ENCODE measurements around the gene EPC2.
"Not testable (repeated sequence)": the region's sequence is repeated elsewhere in the genome, so short reads cannot be mapped to it uniquely, and the experiment has no call there.

Gene EPC2

DNA sequence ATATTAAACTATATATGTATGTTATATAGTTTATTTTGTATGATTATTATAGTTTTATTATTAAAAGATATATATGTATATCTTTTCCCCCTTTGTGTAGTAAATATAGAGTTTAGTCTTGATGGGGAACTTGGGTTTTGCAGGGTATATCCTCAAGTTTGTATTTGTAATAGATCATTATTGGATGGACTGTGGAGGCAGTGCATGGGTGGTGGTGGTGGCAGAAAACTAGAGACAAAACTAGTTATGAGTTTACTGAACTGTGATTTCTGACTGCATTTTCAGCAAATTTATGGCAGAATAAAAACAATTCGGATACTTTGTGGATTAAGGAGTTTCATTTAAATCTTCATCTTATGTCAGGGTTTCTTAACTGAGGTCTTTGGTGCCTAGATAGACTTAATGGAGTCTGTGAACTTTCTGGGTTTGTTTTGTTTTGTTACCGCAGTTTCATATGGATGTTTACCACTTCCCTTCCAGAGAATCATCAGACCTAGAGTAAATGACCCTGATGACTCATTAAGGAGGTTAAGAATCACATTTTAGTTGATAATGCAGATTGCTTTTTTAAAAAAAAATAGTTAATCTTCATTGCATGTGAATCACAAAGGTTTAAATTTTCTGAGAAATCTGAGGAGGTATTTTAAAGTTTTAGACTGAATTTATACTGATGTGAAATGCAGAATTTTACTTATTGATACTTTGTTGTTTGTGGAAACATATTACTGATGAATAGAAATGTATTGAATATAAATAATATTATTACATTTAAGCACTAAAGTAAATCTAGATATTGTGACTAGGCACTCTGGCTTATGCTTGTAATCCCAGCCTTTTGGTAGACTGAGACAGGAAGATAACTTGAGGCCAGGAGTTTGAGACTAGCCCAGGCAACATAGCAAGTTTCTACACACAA, 14.5 kb downstream of the EPC2 start:
- DNase-seq (ENCODE audit: low read depth): peak; percentile 70
- TF ChIP-seq, protein P1, sequence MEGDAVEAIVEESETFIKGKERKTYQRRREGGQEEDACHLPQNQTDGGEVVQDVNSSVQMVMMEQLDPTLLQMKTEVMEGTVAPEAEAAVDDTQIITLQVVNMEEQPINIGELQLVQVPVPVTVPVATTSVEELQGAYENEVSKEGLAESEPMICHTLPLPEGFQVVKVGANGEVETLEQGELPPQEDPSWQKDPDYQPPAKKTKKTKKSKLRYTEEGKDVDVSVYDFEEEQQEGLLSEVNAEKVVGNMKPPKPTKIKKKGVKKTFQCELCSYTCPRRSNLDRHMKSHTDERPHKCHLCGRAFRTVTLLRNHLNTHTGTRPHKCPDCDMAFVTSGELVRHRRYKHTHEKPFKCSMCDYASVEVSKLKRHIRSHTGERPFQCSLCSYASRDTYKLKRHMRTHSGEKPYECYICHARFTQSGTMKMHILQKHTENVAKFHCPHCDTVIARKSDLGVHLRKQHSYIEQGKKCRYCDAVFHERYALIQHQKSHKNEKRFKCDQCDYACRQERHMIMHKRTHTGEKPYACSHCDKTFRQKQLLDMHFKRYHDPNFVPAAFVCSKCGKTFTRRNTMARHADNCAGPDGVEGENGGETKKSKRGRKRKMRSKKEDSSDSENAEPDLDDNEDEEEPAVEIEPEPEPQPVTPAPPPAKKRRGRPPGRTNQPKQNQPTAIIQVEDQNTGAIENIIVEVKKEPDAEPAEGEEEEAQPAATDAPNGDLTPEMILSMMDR (conservative IDR thresholded peaks at IDR 0.05; ENCODE audit: low read depth, low read length): no peak

DNA sequence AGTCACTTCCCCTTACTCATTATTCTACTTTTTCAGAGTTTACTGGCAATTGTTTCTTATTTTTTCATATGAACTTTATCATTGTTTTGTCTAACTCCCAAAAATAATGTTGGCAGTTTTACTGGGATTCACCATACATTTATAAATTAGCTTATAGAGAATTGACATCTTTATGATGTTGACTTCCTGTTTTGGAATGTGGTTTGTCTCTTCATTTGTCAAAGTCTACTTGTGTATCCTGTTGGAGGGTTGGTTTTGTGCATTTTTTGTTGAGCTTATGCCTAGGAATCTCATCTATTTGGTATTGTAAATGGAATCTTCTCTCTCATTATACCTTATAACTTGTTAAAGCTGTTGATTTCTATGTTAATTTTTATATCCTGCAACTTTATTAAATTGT, 16.4 kb downstream of the EPC2 start:
- no peak overlapping the region for H3K4me3 ChIP-seq (ENCODE audit: low read depth, low read length)
- no peak for DNase-seq (ENCODE audit: low read depth)
- TF ChIP-seq, protein P1 (conservative IDR thresholded peaks at IDR 0.05; ENCODE audit: low read depth, low read length): no peak

More for the DNA sequence above, 14.5 kb downstream of the EPC2 start:
- H3K4me3 ChIP-seq (ENCODE audit: low read depth, low read length): no peak overlapping the region

DNA sequence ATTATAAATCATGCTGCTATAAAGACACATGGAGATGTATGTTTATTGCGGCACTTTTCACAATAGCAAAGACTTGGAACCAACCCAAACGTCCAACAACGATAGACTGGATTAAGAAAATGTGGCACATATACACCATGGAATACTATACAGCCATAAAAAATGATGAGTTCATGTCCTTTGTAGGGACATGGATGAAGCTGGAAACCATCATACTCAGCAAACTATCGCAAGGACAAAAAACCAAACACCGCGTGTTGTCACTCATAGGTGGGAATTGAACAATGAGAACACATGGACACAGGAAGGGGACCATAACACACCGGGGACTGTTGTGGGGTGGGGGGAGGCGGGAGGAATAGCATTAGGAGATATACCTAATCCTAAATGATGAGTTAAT, 17.8 kb downstream of the EPC2 start:
- not testable (repeated sequence) for DNase-seq (ENCODE audit: low read depth)

DNA sequence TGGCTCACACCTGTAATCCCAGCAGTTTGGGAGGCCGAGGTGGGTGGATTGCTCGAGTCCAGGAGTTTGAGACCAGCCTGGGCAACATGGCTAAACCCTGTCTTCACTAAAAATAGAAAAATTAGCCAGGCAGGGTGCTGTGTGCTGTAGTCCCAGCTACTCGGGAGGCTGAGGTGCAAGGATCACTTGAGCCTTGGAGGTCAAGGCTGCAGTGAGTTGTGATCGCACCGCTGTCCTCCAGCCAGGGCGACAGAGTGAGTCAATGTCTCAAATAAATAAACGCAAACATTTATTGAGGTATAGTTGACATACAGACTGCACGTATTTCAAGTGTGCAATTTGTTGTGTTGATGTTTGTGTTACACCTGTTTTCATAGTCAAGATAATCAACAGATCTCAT, 19.7 kb downstream of the EPC2 start:
- no peak for DNase-seq (ENCODE audit: low read depth)
- TF ChIP-seq, protein P1 (conservative IDR thresholded peaks at IDR 0.05; ENCODE audit: low read depth, low read length): no peak
- H3K4me3 ChIP-seq (ENCODE audit: low read depth, low read length): no peak overlapping the region

More for the DNA sequence above, 17.8 kb downstream of the EPC2 start:
- H3K4me3 ChIP-seq (ENCODE audit: low read depth, low read length): not testable (repeated sequence)

DNA sequence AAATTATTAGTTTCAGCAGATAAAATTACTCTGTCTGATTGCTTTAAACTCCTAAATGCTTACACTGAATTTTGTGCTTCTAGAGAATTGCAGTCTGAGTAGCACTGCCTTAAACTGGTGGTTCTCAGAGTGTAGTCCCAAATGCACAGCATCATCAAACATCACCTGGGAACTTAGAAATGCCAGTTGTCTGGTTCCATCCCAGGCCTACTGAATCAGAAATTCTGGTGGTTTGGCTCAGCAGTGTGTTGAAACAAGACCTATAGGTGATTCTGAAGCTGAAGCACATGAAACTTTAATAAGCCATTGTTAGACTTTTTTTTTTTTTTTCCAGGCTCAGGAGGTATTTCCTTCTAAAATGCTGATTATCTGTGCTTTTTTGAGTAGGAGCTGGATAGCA, 22.0 kb downstream of the EPC2 start:
- TF ChIP-seq, protein P1 (conservative IDR thresholded peaks at IDR 0.05; ENCODE audit: low read depth, low read length): no peak
- no peak for DNase-seq (ENCODE audit: low read depth)
- no peak overlapping the region for H3K4me3 ChIP-seq (ENCODE audit: low read depth, low read length)

DNA sequence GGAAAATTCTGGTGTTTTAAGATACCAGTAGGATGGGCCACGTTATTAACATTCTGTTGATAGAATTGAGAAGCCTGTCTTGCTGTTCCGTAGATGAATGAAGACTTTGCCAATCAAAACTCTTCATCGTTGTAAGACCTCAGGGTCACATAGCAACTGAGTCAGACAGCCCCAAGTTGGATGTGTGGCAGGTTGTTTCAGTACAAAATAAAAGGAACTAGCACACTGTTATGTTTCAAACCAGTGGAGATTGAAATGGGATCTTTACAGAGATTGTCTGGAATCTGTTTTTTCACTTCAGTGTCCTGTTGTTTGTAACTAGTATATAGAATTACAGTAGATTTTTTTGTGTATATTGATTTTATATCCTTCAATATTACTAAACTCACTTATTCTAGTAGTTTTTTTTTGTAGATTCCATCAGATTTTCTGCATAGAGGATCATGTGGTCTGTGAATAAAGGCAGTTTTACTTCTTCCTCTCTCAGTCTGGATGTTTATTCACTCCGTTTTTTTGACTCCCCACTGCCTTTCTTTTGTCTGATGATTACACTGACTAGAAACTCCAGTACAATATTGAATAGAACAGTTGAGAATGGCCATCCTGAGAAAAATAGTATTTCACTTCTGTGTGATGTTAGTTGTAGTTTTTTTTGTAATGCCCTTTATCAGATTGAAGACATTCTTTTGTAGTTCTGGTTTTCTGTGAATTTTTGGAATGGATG, 22.7 kb downstream of the EPC2 start:
- TF ChIP-seq, protein P1 (conservative IDR thresholded peaks at IDR 0.05; ENCODE audit: low read depth, low read length): no peak
- DNase-seq (ENCODE audit: low read depth): peak; percentile 19
- H3K4me3 ChIP-seq (ENCODE audit: low read depth, low read length): no peak overlapping the region

DNA sequence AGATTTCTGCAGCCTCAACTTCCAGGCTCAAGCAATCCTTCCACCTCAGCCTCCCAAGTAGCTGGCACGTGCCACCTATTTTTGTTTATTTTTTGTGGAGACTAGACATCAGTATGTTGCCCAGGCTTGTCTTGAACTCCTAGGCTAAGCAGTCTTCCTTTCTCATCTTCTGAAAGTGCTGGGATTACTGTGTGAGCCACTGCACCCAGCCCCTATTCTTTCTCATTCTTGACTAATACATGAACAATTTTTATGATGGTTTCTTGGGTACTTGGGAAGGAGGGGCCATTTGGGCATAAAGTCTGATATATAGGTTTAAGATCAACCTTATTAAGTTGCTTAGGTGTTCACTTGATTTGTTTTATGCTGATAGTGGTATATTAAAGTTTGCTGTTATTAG, 26.2 kb downstream of the EPC2 start:
- no peak overlapping the region for H3K4me3 ChIP-seq (ENCODE audit: low read depth, low read length)
- DNase-seq (ENCODE audit: low read depth): no peak
- TF ChIP-seq, protein P1 (conservative IDR thresholded peaks at IDR 0.05; ENCODE audit: low read depth, low read length): no peak
